GM12801 (cell line): ENCODE data around the gene NEBL.

Experiments used
- CTCF ChIP-seq: IDR thresholded peaks from one replicate; pipeline ENCODE4 v1.5.1; 2011; ENCODE audit warnings: control low read depth; ENCODE audit not compliant: insufficient read length; ENCODE audit errors: extremely low read depth

The NEBL gene

GRCh38 chr10:20742737-20743541, 154.2 kb downstream of the NEBL start:
- TF ChIP-seq CTCF: no peak

GRCh38 chr10:20740120-20740519, 157.0 kb downstream of the NEBL start:
- no peak for TF ChIP-seq CTCF

- TF ChIP-seq CTCF: no peak
These were observed 160.0 kb downstream of the NEBL start for GRCh38 chr10:20737107-20737506.
